ENCODE measurements around the gene VPS35. TPM values are rescaled to one million over a fixed set of nuclear protein-coding genes. Genes with fewer than 3 reads are reported as not detected.
A peak's percentile ranks its signal among the peaks of the same experiment; 100 is the strongest.

Gene VPS35
- total RNA-seq: 71.8 TPM

GRCh38 chr16:46688654-46689364 lies at the start of gene VPS35:
TSS of gene VPS35 (minus strand) at chr16:46689178. CDS start at chr16:46689133, 45 bp downstream.
- peak; percentile 98 for ATAC-seq

GRCh38 chr16:46737621-46738214 lies 48.7 kb upstream of the VPS35 start:
- ATAC-seq: peak; percentile 17

- ATAC-seq: no peak
Measured at GRCh38 chr16:46736695-46737094, 47.7 kb upstream of the VPS35 start.

- no peak for ATAC-seq
Measured at GRCh38 chr16:46733319-46733830, 44.4 kb upstream of the VPS35 start.

GRCh38 chr16:46732561-46732960 lies 43.6 kb upstream of the VPS35 start:
- no peak for ATAC-seq

- ATAC-seq: no peak
Measured at GRCh38 chr16:46731691-46732555, 42.9 kb upstream of the VPS35 start.

GRCh38 chr16:46730801-46731690 lies 42.1 kb upstream of the VPS35 start:
- no peak for ATAC-seq

GRCh38 chr16:46730126-46730525 lies 41.1 kb upstream of the VPS35 start:
- ATAC-seq: no peak

- no peak for ATAC-seq
Measured at GRCh38 chr16:46729326-46729995, 40.5 kb upstream of the VPS35 start.

GRCh38 chr16:46728806-46729205 lies 39.8 kb upstream of the VPS35 start:
- peak; percentile 53 for ATAC-seq

- ATAC-seq: no peak
Measured at GRCh38 chr16:46727630-46728029, 38.7 kb upstream of the VPS35 start.

GRCh38 chr16:46727184-46727583 lies 38.2 kb upstream of the VPS35 start:
- no peak for ATAC-seq

GRCh38 chr16:46721885-46722284 lies 32.9 kb upstream of the VPS35 start:
- ATAC-seq: no peak

- no peak for ATAC-seq
Measured at GRCh38 chr16:46720619-46721018, 31.6 kb upstream of the VPS35 start.

GRCh38 chr16:46719528-46719927 lies 30.6 kb upstream of the VPS35 start:
- no peak for ATAC-seq

- no peak for ATAC-seq
Measured at GRCh38 chr16:46718214-46718613, 29.2 kb upstream of the VPS35 start.

- ATAC-seq: no peak
Measured at GRCh38 chr16:46717692-46718091, 28.7 kb upstream of the VPS35 start.

GRCh38 chr16:46715769-46716305 lies 26.9 kb upstream of the VPS35 start:
- no peak for ATAC-seq

GRCh38 chr16:46714797-46715591 lies 26.0 kb upstream of the VPS35 start:
- ATAC-seq: no peak

- ATAC-seq: no peak
Measured at GRCh38 chr16:46713634-46714033, 24.7 kb upstream of the VPS35 start.

All from esophagus mucosa (tissue), 1 donor.